COLO668 (cell line): ENCODE data around the gene AVPI1.
A peak's percentile ranks its signal among the peaks of the same experiment; 100 is the strongest.
"Not testable (repeated sequence)": the region's sequence is repeated elsewhere in the genome, so short reads cannot be mapped to it uniquely, and the experiment has no call there.

ENCODE experiments used
- DNase-seq: peaks from one replicate; lab custom pipeline; 2025; ENCODE audit not compliant: unreplicated experiment; lab: John Stamatoyannopoulos, UW

The AVPI1 gene

DNA sequence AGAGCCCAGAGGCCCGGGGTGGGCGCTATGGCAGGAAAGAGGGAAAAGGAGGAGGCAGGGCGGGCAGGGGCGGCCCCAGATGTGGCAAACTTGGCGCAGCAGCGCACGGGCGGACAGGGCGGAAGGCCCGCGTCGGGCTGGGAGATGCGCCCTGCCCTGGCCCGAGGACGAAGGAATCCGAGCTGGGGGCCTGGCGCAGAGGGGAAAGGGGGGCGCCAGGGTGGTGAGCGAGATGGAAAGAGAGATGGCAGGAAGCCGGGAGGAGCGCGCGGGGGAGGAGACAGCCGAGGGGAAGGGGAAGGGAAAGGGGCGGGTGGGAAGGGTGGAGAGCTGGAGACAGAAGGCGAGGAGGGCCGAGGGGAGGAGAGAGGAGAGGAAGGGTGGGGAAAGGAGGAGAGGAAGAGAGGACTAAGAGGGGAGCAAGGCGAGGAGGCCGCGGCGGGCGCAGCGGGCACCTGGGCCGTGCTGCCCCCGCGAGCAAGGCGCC is 26.3 kb upstream of the AVPI1 start, which contains the start of gene MARVELD1:
MARVELD1 (plus strand) TSS at position 392 of the 487 bp plus-strand sequence. CDS start 147 bp downstream, outside the sequence.
- DNase-seq: peak; percentile 22

DNA sequence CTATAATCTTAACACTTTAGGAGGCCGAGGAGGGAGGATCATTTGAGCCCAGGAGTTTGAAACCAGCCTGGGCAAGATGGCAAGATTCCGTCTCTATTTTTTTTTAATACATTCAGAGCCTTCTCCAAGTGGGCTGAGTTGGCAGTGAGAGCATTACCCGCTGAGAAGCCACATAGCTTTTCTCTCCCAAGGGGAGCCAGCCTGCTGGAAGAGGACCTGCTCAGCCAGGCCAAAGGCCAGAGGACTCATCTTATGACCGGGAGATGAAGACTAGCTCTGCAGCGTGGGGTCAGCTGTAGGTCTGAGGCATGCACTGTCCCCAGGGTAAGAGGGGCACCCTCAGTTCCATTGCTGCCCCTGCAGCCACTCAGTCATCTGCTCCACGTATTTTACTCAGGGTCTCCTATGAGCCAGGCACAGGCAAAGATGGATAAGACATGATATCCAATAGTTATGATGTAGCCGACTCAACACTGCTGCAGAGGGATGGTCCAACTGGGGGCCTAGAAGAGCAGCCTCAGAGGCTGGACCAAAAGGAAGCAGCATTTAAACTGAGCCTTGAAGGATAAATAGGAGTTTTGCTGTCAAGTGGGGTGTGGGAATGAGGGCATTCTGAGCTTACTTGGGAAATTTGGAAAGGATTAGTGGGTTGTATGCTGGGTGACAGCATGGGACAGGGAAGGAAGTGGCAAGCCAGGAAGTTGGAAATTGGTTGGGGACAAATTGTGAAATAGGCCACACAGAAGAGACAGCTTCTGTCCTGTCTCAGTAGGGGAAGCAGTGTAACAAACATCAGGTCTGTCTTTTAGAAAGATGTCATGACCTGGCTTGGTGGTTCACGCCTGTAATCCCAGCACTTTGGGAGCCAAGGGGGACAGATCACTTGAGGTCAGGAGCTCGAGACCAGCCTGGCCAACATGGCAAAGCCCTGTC is 24.9 kb upstream of the AVPI1 start:
- DNase-seq: no peak

DNA sequence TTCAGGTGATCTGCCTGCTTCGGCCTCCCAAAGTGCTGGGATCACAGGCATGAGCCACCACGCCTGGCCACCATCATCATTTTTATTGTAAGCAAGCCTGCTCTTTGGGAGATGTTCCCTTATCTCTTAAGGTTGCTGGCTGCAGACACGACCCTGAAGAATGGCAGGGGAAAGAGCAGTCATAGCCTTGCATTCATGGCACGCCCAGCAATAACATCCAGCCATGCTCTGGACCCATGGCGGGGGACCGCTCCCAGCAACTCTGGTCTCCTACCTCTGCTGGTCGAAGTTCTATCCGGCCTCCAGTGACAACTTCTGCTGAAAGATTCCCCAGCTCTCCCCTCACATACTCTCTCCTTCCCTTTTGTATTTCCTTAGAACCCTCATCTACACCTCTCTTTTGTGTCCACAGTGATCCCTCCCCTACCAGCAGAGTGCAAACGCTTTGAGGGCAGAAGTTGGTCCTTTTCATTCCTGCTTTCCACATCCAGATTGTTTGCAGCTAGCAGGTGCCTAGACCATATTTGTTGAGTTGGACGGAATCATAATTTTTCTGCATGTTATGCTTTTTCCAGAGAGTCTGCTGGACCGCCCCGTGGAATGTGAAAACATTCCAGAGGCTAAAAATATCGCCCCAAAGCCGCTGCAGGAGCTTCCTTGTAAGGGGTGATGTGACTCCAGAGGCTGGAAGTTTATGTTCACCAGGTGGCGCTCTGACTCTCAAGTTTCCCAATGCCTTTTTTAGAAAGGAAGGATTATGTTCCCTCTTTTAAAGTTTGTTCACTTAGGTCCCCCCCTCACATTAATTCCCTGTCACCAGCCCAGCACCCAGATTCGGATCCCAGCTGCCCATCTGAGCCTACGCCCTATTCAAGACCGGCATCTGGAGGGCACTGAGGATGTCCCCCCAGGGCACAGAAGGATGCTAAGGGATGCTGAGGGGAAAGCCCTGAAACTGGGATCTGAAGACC is 22.2 kb upstream of the AVPI1 start:
- DNase-seq: peak; percentile 37

DNA sequence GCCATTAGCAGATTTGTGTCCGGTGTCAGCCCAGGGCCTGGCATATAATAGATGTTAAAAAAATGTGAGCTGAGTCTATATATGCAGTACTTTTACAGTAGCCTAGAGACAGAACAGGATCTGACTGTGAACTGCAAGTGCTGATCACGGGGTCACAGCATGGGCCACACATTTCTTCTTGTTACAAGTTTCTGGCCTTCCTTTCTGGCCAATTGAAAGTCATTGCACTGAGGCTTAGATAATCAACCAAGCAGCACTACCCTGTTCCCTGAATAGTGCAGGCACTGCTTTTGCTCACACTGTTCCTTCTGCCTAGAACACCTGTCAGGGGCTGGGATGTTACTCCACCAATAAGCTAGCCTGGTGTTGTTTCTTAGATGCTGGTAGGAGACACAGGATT is 21.1 kb upstream of the AVPI1 start:
- DNase-seq: no peak

DNA sequence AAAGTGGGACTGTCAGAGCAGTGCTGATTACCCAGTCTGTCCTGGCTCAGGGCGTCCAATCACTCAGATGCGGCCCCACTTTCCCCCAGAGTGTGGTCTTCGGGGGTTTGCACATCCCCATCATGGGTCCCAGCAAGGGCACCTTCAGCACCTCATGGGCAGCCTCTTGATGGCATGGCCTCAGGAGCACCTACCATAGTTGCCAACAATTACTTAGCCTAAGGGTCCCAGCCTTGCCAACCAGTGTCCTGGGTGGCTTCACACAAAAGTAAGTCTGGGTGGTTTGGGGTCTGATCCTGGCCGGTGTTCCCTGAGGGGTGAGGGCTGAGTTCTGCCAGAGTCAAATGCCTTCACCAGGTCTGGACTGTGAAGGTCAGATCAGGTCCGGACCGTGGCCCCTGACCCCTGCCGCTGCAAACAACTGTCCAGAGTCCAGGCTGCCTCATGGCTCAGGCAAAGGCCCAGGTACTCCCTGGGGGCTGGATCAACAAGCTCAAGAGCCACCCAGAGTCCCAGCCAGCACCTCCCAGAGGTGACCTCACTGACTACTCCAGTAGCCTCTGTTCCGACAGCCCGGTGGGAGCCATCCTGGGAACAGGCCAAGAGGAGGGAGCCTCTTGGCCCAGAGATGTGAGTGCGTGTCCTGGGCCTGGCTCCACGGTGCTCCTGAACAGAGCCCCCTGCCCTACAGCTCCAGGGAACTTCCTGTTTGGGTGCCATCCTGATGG is 20.3 kb upstream of the AVPI1 start:
- no peak for DNase-seq

DNA sequence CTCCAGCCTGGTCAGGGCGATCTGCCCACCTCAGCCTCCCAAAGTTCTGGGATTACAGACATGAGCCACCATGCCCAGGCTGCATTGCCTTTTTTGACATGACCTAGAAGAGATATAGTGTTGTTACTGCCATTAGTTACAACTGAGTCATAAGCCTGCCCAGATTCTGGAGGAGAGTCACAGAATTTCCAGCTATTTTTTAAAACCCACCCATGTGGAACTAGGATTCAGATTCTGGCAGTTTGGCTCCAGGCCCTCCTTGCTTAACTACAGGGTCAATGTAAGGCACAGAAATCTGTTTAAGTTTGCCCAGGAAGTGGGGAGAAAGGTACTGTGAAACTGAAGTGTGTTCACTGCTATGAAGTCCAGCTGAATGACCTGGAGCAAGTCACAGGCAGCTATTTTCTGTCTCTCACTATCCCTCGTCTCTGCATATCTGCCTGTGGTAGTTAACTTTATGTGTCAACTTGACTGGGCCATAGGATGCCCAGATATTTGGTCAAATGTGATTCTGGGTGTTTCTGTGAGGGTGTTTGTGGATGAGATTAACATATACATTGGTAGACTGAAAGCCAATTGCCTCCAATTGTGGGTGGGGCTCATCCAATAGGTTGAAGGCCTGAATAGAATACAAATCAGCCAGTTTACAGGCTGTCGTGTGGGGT is 18.1 kb upstream of the AVPI1 start:
- no peak for DNase-seq

DNA sequence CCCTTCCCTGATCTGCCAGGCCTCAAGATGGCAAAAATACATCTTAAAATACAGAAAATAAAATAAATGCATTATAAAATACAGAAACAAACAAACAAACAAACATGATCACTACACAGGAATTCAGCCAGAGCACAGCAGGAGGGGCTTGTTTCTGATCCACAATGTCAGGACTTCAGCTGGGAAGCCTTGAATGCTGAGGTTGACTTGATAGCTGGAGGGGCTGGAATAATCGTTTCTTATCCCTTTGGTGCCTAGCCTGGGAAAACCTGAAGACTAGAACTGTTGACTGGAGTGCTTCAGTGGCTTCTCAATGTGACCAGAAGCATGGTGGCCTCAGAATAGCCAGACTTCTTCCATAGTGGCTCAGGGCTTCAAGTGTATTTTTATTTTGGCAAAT is 17.3 kb upstream of the AVPI1 start:
- DNase-seq: no peak

DNA sequence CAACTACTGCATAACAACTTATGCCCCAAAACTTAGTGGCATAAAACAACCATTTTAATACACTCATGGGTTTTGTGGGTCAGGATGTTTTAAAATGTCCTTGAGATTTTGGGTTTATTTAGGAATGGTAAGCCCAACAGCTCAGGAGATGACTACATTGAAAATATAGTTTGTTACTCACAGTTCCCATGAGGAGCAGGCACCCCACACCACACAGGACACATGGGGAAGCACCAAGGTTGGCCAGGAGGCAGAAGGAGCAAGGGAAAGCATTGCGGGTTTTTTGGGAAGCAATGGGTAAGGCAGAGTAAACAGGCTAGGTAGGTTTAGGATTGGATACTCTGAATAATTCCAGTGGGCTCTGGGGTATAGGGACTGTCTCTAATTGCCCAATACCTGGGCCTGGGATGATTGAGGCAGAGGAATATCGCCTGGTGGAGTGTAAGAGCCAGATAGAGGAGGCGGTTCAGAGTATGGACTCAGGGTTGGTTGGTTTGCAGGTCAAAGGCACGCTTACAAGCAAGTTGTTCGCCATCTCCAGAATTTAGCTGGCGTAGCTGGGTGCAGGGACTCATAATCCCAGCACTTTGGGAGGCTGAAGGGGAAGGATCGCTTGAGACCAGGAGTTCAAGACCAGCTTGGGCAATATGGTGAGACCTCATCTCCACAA is 16.5 kb upstream of the AVPI1 start:
- DNase-seq: no peak

DNA sequence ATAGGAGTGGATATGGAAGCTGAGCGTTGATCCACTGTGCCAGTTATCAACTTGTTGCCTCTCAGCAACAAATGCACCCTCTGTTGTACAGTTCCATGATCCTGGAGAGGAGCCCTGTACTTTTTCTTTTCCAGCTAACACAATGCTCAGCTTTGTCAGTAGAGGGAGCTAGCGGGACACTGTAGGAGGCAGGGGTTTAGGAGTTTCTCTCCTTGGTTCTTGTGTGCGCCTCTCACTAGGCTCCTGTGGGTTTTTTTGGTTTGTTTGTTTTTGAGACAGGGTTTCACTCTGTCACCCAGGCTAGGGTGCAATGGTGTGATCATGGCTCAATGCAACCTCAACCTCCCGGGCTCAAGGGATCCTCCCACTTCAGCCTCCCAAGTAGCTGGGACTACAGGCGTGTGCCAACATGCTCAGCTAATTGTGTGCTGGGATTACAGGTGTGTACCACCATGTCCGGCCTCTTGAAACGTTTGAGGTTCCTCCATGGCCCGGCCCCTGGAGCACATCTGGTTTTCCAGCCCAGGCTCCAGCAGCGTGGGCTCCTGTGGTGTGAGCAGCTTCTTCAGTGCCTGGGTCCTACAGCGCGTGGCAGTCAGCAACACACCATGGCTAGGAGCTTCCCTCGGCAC is 14.5 kb upstream of the AVPI1 start:
- DNase-seq: peak; percentile 35

DNA sequence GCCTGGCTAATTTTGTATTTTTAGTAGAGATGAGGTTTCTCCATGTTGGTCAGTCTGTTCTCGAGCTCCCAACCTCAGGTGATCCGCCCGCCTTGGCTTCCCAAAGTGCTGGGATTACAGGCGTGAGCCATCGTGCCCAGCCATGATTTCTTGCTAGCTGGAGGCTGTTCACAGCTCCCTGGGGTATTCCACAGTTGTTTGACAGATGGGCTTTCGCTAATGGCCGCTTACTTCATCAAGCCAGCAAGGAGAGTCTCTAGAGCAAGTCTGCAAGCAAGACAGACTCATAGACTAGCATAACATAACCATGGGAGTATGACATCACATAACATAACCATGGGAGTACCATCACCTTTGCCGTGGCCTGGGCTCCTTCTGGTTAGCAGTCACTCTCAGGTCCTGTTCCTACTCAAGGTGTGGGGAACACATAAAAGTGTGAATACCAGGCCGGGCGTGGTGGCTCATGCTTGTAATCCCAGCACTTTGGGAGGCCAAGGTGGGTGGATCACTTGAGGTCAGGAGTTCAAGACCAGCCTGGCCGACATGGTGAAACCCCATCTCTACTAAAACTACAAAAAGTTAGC is 11.1 kb upstream of the AVPI1 start:
- not testable (repeated sequence) for DNase-seq

DNA sequence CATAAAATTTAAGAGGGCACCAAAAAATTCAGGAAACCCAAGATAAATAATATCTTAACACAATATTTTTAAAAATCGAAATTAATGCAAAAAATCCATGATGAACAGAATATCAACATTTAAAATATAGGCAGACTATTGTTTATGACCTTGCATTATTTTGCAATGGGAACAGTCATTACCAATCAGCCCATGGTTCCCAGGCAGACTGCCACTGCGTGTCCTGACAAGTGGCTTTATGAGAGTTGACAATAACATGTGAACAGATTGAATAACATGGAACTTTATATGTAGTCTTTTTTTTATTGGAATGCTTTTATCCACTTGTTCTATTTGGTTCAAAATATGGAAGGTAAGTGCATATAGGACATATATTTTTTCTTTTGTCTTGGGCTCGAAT is 3.1 kb upstream of the AVPI1 start:
- no peak for DNase-seq

DNA sequence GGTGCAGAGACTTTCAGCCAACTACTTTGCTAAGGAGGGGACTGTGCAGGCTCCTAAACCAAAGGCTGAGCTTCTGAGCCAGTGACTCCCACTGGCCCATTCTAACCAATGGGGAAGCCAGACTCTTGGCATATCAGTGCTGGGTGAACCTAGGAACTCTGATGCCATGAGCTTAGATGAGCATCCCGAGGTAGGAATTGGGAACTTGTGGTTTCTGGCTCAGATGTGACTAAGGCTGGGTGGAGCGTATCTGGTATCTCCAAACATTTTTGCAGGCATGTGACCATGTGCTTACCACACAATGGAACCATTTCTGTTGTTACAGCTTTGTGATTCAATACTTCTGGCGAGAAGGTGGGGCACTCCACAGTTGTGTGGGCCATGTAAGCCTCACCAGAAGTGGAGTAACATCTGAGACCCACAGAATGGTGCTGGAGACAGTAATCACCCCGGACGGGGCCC is 2.5 kb upstream of the AVPI1 start:
- DNase-seq: no peak

DNA sequence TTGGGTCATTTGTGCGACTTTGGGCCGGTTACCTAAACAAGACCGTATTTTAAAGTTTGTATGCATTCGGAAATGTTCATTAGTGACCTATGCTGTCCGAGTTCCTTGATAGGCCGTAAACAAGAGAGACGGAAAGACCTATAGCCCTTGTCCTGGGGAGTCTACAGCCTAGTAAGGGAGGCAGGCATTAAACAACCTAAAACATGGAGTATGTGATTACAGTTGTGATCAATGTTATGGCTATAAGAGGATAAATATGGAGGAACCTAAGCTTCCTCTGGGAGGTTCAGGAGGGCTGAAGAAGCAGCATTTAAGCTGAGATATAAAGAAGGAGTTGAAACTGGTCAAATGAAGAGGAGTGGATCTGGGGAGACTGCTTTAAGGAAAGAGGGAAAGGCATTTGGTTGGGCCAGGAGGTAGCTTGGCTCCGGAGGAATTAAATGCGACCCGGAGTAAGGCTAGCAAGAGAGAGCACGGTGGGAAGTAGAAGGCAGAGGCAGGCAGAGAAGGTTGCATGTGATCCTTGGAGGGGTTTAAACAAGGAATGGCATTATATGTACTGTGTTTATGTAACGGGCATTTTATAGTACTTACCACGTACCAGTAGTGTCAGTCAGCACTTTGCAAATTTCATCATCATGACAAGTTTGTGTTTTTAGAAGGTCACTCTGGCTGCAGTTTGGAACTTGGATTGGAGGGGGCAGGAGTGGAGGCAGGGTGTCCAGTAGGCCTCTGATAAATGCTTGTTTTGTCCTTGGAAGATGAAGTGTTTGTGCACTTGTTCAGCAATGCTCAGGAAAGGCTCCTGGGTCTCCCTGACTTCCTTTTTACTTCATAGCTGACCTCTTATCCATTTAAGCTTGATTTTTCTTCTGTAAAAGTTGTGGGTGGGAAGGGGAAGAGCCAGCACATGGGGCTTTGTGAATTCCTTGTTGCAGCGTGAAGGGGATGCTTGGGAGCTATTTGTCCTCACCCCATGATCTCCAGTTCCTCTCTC is 1.0 kb upstream of the AVPI1 start:
- DNase-seq: no peak

DNA sequence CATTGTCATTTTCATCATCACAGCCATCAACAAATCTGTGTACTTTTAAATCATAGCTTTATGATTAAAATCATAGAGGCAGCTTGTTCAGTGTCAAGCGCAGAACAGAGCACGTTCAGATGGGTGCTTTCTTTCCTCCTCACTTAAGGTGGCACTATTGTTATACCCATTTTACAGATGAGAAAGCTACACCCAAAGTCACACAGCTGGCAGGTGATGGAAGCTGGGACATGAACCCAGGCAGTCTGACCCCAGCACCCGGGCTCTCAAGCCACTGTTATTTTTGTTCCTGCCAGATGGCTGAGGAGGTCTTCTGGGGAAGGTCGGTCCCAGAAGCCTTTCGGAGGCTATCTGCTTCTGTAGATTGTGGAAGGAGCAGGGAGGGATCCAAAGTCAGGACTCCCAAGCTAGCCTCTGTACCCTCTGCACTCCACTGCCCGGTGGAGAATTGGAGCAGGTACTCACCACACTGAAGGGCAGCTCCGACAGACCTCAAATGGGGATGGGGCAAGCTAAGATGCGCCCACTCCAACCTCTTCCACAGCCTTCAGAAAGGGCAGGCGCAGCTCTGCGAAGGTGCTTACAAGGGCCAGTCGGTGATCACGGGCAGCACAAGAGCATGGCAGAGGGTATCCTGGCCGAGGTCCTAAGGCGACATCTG is 610 bp downstream of the AVPI1 start:
- DNase-seq: no peak

DNA sequence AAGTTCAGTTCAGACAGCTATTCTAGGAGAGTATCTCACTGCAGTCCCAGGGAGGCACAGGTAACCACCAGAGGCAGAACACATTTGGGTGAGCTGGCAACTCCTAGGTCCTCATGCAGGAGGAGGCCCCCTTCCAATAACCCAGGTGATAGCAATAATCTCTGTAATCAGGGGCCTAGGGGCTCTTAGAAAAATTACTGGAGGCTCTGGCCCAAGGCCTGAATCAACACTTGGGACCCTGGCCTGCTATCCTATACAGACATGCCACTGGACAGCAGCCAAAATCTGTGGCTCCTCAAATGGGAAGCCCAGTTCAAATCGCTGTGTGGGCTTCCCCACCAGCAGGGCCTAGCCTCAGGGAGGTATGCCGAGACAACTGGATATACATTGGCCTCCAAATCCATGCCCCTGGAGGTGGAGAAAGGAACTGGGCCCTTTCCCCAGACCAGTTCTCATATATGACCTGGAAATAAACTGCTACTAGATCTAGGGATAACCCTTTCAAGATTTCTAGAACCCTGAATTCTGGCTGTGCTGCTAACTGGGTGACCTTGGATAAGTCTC is 1.6 kb downstream of the AVPI1 start:
- DNase-seq: peak; percentile 2

DNA sequence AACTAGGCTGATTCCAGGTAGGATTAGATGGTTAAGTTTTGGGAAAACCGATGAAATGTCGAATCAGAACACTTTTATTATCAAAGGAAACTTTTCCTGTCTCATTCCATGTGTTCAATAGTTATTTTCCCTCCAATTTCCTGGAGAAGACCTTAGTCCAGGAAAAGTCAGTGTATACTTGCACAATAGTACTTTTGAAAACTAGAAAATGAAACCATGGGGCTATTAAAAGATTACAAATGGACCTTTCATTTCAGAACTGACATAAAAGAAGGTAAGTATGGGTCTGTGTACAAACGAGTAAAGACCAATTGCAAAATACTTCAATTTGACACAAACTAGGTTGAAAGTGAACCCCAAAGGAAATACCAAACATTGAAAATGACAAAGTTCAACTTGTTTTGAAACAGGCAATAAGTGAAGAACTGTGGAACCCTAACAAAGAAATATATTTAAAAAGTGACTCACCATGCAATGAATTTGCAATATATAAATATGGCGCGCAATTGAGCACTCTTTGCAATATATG is 2.1 kb downstream of the AVPI1 start:
- DNase-seq: no peak

DNA sequence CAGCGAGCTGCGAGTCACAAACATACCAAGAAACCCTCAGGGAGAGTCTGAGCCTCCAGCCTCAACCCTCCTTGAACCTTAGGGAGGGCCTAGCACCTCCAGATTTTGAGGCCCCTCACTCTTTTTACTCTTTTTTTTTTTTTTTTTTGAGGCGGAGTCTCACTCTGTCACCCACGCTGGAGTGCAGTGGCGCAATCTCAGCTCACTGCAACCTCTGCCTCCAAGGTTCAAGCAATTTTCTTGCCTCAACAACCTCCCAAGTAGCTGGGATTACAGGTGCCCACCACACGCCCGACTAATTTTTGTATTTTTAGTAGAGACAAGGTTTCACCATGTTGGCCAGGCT is 2.7 kb downstream of the AVPI1 start:
- DNase-seq: not testable (repeated sequence)
